Keratinocyte (primary cell): ENCODE results near the gene ALX4.

Source experiments
- CTCF ChIP-seq, 3 experiments: IDR thresholded peaks in 1 of 3; conservative IDR thresholded peaks in 1 of 3; optimal IDR thresholded peaks in 1 of 3; 2 replicates in 2 of 3; 3 replicates in 1 of 3; pipeline versions ENCODE3 to v1.5.1; 2011; ENCODE audit warnings: low read length in 3 of 3, mild to moderate bottlenecking in 3 of 3, moderate library complexity in 2 of 3, control low read depth in 1 of 3, inconsistent platforms in 1 of 3; ENCODE audit not compliant: insufficient read depth in 2 of 3; ENCODE audit errors: extremely low read depth in 1 of 3
- EZH2 ChIP-seq: IDR thresholded peaks from one replicate; pipeline ENCODE4 v1.6.1; 2012; ENCODE audit warnings: inconsistent platforms, mild to moderate bottlenecking, low read length, moderate library complexity

GRCh38 chr11:44322243-44322642 lies 12.3 kb upstream of the ALX4 start:
- TF ChIP-seq CTCF (optimal IDR thresholded peaks at IDR 0.05 in 1 of 3, IDR thresholded peaks at IDR 0.05 in 1 of 3, conservative IDR thresholded peaks at IDR 0.05 in 1 of 3; ENCODE audit: extremely low read depth in 1 of 3, insufficient read depth in 2 of 3, low read length in 3 of 3): no peak
- no peak for TF ChIP-seq EZH2
